Measurements from ENCODE around the gene PPFIA2.

PPFIA2 gene

DNA sequence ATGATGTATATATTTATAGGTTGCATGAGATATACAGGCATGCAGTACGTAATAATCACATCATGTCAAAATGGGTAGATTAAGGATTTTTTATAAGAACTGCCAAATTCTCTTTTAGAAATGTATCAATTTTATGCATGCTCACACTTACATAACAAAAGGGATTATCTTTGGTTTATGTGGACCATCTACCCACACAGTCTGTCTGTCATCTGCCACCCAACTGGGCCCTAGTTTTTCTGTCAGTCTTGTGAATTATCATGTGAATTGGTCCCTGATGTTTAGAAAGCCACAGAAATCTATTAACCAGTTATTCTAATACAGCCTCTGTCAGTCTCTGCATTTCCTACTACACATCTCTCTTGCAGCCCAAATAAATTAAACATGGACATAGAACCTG lies 547.8 kb downstream of the PPFIA2 start:
- no peak for DNase-seq (ENCODE audit: low read depth, low spot score)

DNA sequence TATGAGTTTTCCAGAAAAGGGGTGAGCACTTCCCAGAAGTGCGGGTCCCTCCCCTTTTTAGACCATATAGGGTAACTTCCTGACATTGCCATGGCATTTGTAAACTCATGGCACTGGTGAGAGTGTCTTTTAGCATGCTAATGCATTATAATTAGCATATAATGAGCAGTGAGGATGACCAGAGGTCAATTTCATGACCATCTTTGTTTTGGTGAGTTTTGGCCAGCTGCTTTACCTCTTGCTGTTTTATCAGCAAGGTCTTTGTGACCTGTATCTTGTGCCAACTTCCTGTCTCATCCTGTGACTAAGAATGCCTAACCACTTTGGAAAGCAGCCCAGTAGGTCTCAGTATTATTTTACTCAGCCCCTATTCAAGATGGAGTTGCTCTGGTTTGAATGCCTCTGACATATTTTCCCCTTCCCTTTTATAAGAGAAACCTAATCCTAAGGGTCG lies 549.4 kb downstream of the PPFIA2 start:
- DNase-seq (ENCODE audit: low read depth, low spot score), result peak; percentile 17

DNA sequence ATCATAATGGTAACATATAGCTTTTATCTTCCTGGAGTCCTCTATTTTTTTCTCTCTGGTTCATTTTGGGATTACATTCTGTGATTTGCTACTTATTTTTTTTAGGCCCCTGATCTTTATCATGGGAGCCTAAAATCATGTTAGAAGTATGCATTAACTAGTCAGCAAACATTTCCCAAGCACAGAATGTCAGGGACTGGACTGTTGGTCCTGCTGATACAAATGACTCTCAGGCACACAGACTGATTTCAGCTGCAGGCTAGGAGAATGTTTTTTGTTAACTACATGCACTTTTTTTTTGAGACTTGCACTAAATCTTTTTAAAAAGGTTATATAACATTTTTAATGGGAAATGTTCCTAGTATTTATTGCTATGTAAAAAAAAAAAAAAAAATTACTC lies 550.1 kb downstream of the PPFIA2 start:
- no peak for DNase-seq (ENCODE audit: low read depth, low spot score)

- no peak for DNase-seq (ENCODE audit: low read depth, low spot score)
Measured at GRCh38 chr12:81208187-81208911, 550.8 kb downstream of the PPFIA2 start.
